Body of pancreas (tissue), 4 donors: Measurements from ENCODE around the gene GYS1.

ENCODE experiments used
- POLR2A ChIP-seq, 3 donors: fragments of 450-650 bp; IDR thresholded peaks; one replicate each; pipeline ENCODE4 v1.6.1; 2016; ENCODE audit warnings: antibody characterized with exemption in 3 of 3, mild to moderate bottlenecking in 2 of 3
- TF ChIP-seq, protein P1 (sequence below), 7 experiments: fragments of 450-650 bp in 4 of 7; fragments of 200-600 bp in 3 of 7; sonication (generic) in 3 of 7; IDR thresholded peaks; one replicate each; pipeline ENCODE4 v1.5.1; 2016 to 2019; ENCODE audit warnings: antibody characterized with exemption in 7 of 7

- TF ChIP-seq, protein P1, sequence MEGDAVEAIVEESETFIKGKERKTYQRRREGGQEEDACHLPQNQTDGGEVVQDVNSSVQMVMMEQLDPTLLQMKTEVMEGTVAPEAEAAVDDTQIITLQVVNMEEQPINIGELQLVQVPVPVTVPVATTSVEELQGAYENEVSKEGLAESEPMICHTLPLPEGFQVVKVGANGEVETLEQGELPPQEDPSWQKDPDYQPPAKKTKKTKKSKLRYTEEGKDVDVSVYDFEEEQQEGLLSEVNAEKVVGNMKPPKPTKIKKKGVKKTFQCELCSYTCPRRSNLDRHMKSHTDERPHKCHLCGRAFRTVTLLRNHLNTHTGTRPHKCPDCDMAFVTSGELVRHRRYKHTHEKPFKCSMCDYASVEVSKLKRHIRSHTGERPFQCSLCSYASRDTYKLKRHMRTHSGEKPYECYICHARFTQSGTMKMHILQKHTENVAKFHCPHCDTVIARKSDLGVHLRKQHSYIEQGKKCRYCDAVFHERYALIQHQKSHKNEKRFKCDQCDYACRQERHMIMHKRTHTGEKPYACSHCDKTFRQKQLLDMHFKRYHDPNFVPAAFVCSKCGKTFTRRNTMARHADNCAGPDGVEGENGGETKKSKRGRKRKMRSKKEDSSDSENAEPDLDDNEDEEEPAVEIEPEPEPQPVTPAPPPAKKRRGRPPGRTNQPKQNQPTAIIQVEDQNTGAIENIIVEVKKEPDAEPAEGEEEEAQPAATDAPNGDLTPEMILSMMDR (IDR thresholded peaks at IDR 0.05): no peak
- TF ChIP-seq POLR2A (IDR thresholded peaks at IDR 0.05): no peak
Observed at GRCh38 chr19:48961051-48961649, 32.0 kb downstream of the GYS1 start.
